Trophoblast cell (in vitro differentiated cells and primary cell): ENCODE measurements around the gene CST3.

Source experiments
- DNase-seq, 2 donors: peaks; one replicate each; pipeline ENCODE4 v3.0.0-alpha.2; 2016
- H2AFZ ChIP-seq: 2 replicates; pipeline ENCODE4 v1.6.1; 2013; ENCODE audit warnings: low read length, moderate library complexity, mild to moderate bottlenecking; ENCODE audit not compliant: insufficient read depth, poor library complexity
- H2AK5ac ChIP-seq: 2 replicates; pipeline ENCODE4 v1.6.1; 2013; ENCODE audit warnings: mild to moderate bottlenecking, low read length
- H2BK120ac ChIP-seq: 2 replicates; pipeline ENCODE4 v1.6.1; 2013; ENCODE audit warnings: low read length, mild to moderate bottlenecking, moderate library complexity; ENCODE audit not compliant: insufficient read depth, poor library complexity
- H2BK12ac ChIP-seq: 2 replicates; pipeline ENCODE4 v1.6.1; 2013; ENCODE audit warnings: mild to moderate bottlenecking, low read length, moderate library complexity
- H2BK5ac ChIP-seq: 2 replicates; pipeline ENCODE4 v1.6.1; 2013; ENCODE audit warnings: low read length, low read depth, moderate library complexity, mild to moderate bottlenecking; ENCODE audit not compliant: poor library complexity
- H3K14ac ChIP-seq: 2 replicates; pipeline ENCODE4 v1.6.1; 2013; ENCODE audit warnings: mild to moderate bottlenecking, low read length
- H3K18ac ChIP-seq: 2 replicates; pipeline ENCODE4 v1.6.1; 2013; ENCODE audit warnings: mild to moderate bottlenecking, low read length
- H3K23ac ChIP-seq: 2 replicates; pipeline ENCODE4 v1.6.1; 2013; ENCODE audit warnings: low read length
- H3K27ac ChIP-seq: 2 replicates; pipeline ENCODE4 v1.5.1; 2013; ENCODE audit warnings: low read depth, mild to moderate bottlenecking, inconsistent platforms, low read length, moderate library complexity
- H3K27me3 ChIP-seq: 2 replicates; pipeline ENCODE4 v1.6.1; 2013; ENCODE audit warnings: inconsistent platforms, mild to moderate bottlenecking, low read length, moderate library complexity; ENCODE audit not compliant: insufficient read depth
- H3K36me3 ChIP-seq, 2 experiments: 1 replicate in 1 of 2; 2 replicates in 1 of 2; pipeline ENCODE4 v1.6.1; 2013; ENCODE audit warnings: low read length in 2 of 2, mild to moderate bottlenecking in 2 of 2, moderate library complexity in 1 of 2; ENCODE audit not compliant: insufficient read depth in 2 of 2, control insufficient read depth in 1 of 2
- H3K4ac ChIP-seq: 2 replicates; pipeline ENCODE4 v1.6.1; 2013; ENCODE audit warnings: low read depth, mild to moderate bottlenecking, low read length, moderate library complexity
- H3K4me1 ChIP-seq, 2 experiments: 1 replicate in 1 of 2; 2 replicates in 1 of 2; pipeline ENCODE4 v1.6.1; 2013; ENCODE audit warnings: low read length in 2 of 2, mild to moderate bottlenecking in 2 of 2, moderate library complexity in 1 of 2; ENCODE audit not compliant: insufficient read depth in 2 of 2, control insufficient read depth in 1 of 2
- H3K4me2 ChIP-seq: 2 replicates; pipeline ENCODE4 v1.6.1; 2013; ENCODE audit warnings: inconsistent platforms, mild to moderate bottlenecking, low read length, moderate library complexity
- H3K4me3 ChIP-seq: 2 replicates; pipeline ENCODE4 v1.5.1; 2013; ENCODE audit warnings: mild to moderate bottlenecking, low read depth, low read length, inconsistent platforms
- H3K79me1 ChIP-seq: one replicate; pipeline ENCODE4 v1.6.1; 2013; ENCODE audit warnings: low read length
- H3K79me2 ChIP-seq: 2 replicates; pipeline ENCODE4 v1.6.1; 2013; ENCODE audit warnings: low read length, mild to moderate bottlenecking; ENCODE audit not compliant: control insufficient read depth, insufficient read depth, poor library complexity
- H3K9ac ChIP-seq: 2 replicates; pipeline ENCODE4 v1.6.1; 2013; ENCODE audit warnings: mild to moderate bottlenecking, low read length
- H3K9me3 ChIP-seq: 2 replicates; pipeline ENCODE4 v1.6.1; 2013; ENCODE audit warnings: low read depth, mild to moderate bottlenecking, control low read depth, inconsistent platforms, low read length; ENCODE audit not compliant: insufficient read depth
- H4K12ac ChIP-seq: 2 replicates; pipeline ENCODE4 v1.6.1; 2013; ENCODE audit warnings: low read depth, mild to moderate bottlenecking, low read length, moderate library complexity
- H4K8ac ChIP-seq: 2 replicates; pipeline ENCODE4 v1.6.1; 2013; ENCODE audit warnings: low read depth, mild to moderate bottlenecking, low read length, moderate library complexity
- H4K91ac ChIP-seq: one replicate; pipeline ENCODE4 v1.6.1; 2013; ENCODE audit warnings: low read depth, mild to moderate bottlenecking, low read length, moderate library complexity
- WGBS: extraction: QIAGEN DNeasy Blood & Tissue Kit; methylation state at CpG from one replicate; pipeline ENCODE4 v1.1.7; 2013; ENCODE audit warnings: missing lambda C conversion rate; ENCODE audit not compliant: insufficient read length, insufficient coverage; ENCODE audit errors: extremely low coverage; 5-methylcytosine and 5-hydroxymethylcytosine counted together

CST3 gene

GRCh38 chr20:23683807-23684206, 46.1 kb upstream of the CST3 start:
- Histone ChIP-seq H2BK5ac (no peak overlapping the region), H3K23ac (no peak overlapping the region), H3K14ac (no peak overlapping the region), H2AFZ (no peak overlapping the region), H4K91ac (no peak overlapping the region), H2BK12ac (no peak overlapping the region), H3K36me3 (no peaks in the 10 kb centered on the region), H3K27ac (no peak overlapping the region), H3K79me1 (no peaks in the 10 kb centered on the region), H3K79me2 (no peaks in the 10 kb centered on the region), H3K18ac (no peak overlapping the region), H3K27me3 (no peaks in the 10 kb centered on the region), H3K4me1 (no peaks in the 10 kb centered on the region), H3K9me3 (no peaks in the 10 kb centered on the region), H3K9ac (no peak overlapping the region), H2AK5ac (no peak overlapping the region), H2BK120ac (no peak overlapping the region), H3K4me2 (no peak overlapping the region), H4K12ac (no peak overlapping the region), H3K4me3 (no peak overlapping the region), H4K8ac (no peak overlapping the region), H3K4ac (no peak overlapping the region)
- DNase-seq, result no peak
- WGBS, result no CpG with 5 or more reads among the region's 2 CpGs

- Histone ChIP-seq H3K36me3 (no peaks in the 10 kb centered on the region), H3K79me2 (no peaks in the 10 kb centered on the region), H3K18ac (no peak overlapping the region), H3K9me3 (no peaks in the 10 kb centered on the region), H2AFZ (no peak overlapping the region), H3K79me1 (no peaks in the 10 kb centered on the region), H3K4me2 (no peak overlapping the region), H3K4me1 (no peaks in the 10 kb centered on the region), H2BK120ac (no peak overlapping the region), H3K4me3 (no peak overlapping the region), H2BK12ac (no peak overlapping the region), H4K8ac (no peak overlapping the region), H3K27me3 (no peaks in the 10 kb centered on the region), H3K23ac (no peak overlapping the region), H3K9ac (no peak overlapping the region), H4K91ac (no peak overlapping the region), H3K27ac (no peak overlapping the region), H3K14ac (no peak overlapping the region), H2BK5ac (no peak overlapping the region), H2AK5ac (no peak overlapping the region), H3K4ac (no peak overlapping the region), H4K12ac (no peak overlapping the region)
- WGBS, result no CpG with 5 or more reads among the region's 2 CpGs
- no peak for DNase-seq
Measured at GRCh38 chr20:23683281-23683680, 45.5 kb upstream of the CST3 start.

- Histone ChIP-seq H3K79me2 (no peaks in the 10 kb centered on the region), H3K14ac (no peak overlapping the region), H3K9me3 (no peaks in the 10 kb centered on the region), H3K4me1 (no peaks in the 10 kb centered on the region), H4K12ac (no peak overlapping the region), H4K91ac (no peak overlapping the region), H3K4ac (no peak overlapping the region), H2BK120ac (no peak overlapping the region), H3K27ac (no peak overlapping the region), H2AFZ (no peak overlapping the region), H2BK5ac (no peak overlapping the region), H3K18ac (no peak overlapping the region), H2BK12ac (no peak overlapping the region), H4K8ac (no peak overlapping the region), H3K36me3 (no peaks in the 10 kb centered on the region), H3K4me2 (no peak overlapping the region), H3K79me1 (no peaks in the 10 kb centered on the region), H3K23ac (no peak overlapping the region), H3K27me3 (no peaks in the 10 kb centered on the region), H3K4me3 (no peak overlapping the region), H3K9ac (no peak overlapping the region), H2AK5ac (no peak overlapping the region)
- no peak for DNase-seq
Measured at GRCh38 chr20:23680146-23680545, 42.4 kb upstream of the CST3 start.

GRCh38 chr20:23679133-23680092, 41.7 kb upstream of the CST3 start:
- H4K12ac ChIP-seq, result no peak overlapping the region
- H4K8ac ChIP-seq, result no peak overlapping the region
- no CpG with 5 or more reads among the region's 7 CpGs for WGBS
- H2AK5ac ChIP-seq, result no peak overlapping the region
- H3K27ac ChIP-seq, result no peak overlapping the region
- H3K9ac ChIP-seq, result no peak overlapping the region
- no peak overlapping the region for H3K4ac ChIP-seq
- no peak overlapping the region for H3K18ac ChIP-seq
- H3K4me1 ChIP-seq, result no peaks in the 10 kb centered on the region
- no peak overlapping the region for H3K23ac ChIP-seq
- no peaks in the 10 kb centered on the region for H3K79me2 ChIP-seq
- no peaks in the 10 kb centered on the region for H3K9me3 ChIP-seq
- H3K14ac ChIP-seq, result no peak overlapping the region
- no peak overlapping the region for H3K4me3 ChIP-seq
- H3K27me3 ChIP-seq, result no peaks in the 10 kb centered on the region
- no peaks in the 10 kb centered on the region for H3K36me3 ChIP-seq
- no peak for DNase-seq
- H2AFZ ChIP-seq, result no peak overlapping the region
- no peak overlapping the region for H2BK5ac ChIP-seq
- H2BK120ac ChIP-seq, result no peak overlapping the region
- no peak overlapping the region for H4K91ac ChIP-seq
- H3K79me1 ChIP-seq, result no peaks in the 10 kb centered on the region
- H2BK12ac ChIP-seq, result no peak overlapping the region
- H3K4me2 ChIP-seq, result no peak overlapping the region
